Gastrocnemius medialis (tissue), 4 donors: ENCODE results near the gene PIGL. TPM values are rescaled to one million over a fixed set of nuclear protein-coding genes. Genes with fewer than 3 reads are reported as not detected.

ENCODE experiments used
- ATAC-seq, 2 donors: fragments of 150-250 bp; one replicate each; pipeline ENCODE4 v1.9.1; 2016
- DNase-seq, 2 donors: peaks; one replicate each; pipeline ENCODE4 v3.0.0-alpha.2; 2019
- H3K27ac ChIP-seq, 4 donors: fragments of 200-600 bp; sonication (generic); 1 replicate in 1 of 4; 2 replicates in 3 of 4; pipeline ENCODE4 v1.5.1; 2016 to 2018; ENCODE audit warnings: mild to moderate bottlenecking in 2 of 4, moderate library complexity in 1 of 4
- H3K27me3 ChIP-seq, 3 donors: fragments of 200-600 bp; sonication (generic) in 2 of 3; 1 replicate in 1 of 3; 2 replicates in 2 of 3; pipeline versions ENCODE4 v1.5.1 to v1.6.0; 2016 to 2019; ENCODE audit warnings: mild to moderate bottlenecking in 1 of 3, moderate library complexity in 1 of 3
- H3K36me3 ChIP-seq, 2 donors: fragments of 200-600 bp; sonication (generic) in 1 of 2; one replicate each; pipeline ENCODE4 v1.5.1; 2017 to 2018
- H3K4me1 ChIP-seq, 2 donors: fragments of 200-600 bp; sonication (generic) in 1 of 2; one replicate each; pipeline ENCODE4 v1.5.1; 2016 to 2017; ENCODE audit warnings: mild to moderate bottlenecking in 2 of 2
- H3K4me3 ChIP-seq, 4 donors: fragments of 200-600 bp; sonication (generic) in 3 of 4; 1 replicate in 1 of 4; 2 replicates in 3 of 4; pipeline ENCODE4 v1.5.1; 2016 to 2019; ENCODE audit warnings: mild to moderate bottlenecking in 2 of 4
- H3K9me3 ChIP-seq, 3 donors: fragments of 200-600 bp; sonication (generic) in 2 of 3; 1 replicate in 1 of 3; 2 replicates in 2 of 3; pipeline ENCODE4 v1.5.1; 2016 to 2019
- CTCF ChIP-seq, 5 experiments: fragments of 450-650 bp in 3 of 5; fragments of 200-600 bp in 2 of 5; sonication (generic) in 2 of 5; IDR thresholded peaks in 4 of 5; conservative IDR thresholded peaks in 1 of 5; 1 replicate in 4 of 5; 2 replicates in 1 of 5; pipeline ENCODE4 v1.5.1; 2016 to 2019; ENCODE audit warnings: antibody characterized with exemption in 5 of 5, mild to moderate bottlenecking in 3 of 5, moderate library complexity in 3 of 5
- POLR2A ChIP-seq, 2 donors: fragments of 450-650 bp; IDR thresholded peaks; one replicate each; pipeline ENCODE4 v1.6.1; 2017; ENCODE audit warnings: antibody characterized with exemption in 2 of 2, mild to moderate bottlenecking in 2 of 2, moderate library complexity in 2 of 2
- in situ Hi-C, 4 donors: fragments of 200-750 bp; cut with MboI; loops; one replicate each; pipeline versions ENCODE4 v1.15.0 to v1.8.0; 2017; ENCODE audit warnings: low sequenced_read_pairs in 4 of 4
- intact Hi-C: fragments of 100-400 bp; cut with DNase I; formaldehyde crosslinking; loops from one replicate; pipeline ENCODE4 v1.15.1; 2023; ENCODE audit warnings: low total_unique reads
- total RNA-seq, 4 donors: library from RNA; depleted of rRNA; stranded (reverse); fragments of >200 nt; gene quantifications; one replicate each; pipeline versions ENCODE4 v1.1.0 to v1.2.3, GENCODE V29; 2016

The PIGL gene
- total RNA-seq, 4 donors from 2014 or later = 6.2 to 7.4 (median 7.0) TPM

- TF ChIP-seq CTCF (IDR thresholded peaks at IDR 0.05 in 4 of 5, conservative IDR thresholded peaks at IDR 0.05 in 1 of 5) = no peak
- no peak for TF ChIP-seq POLR2A (IDR thresholded peaks at IDR 0.05)
- intact Hi-C loops (no loop called here), in situ Hi-C loops (no loop called here)
- Histone ChIP-seq H3K27me3 (no peaks in the 10 kb centered on the region), H3K36me3 (no peaks in the 10 kb centered on the region), H3K4me3 (no peak overlapping the region), H3K9me3 (no peaks in the 10 kb centered on the region), H3K27ac (no peak overlapping the region), H3K4me1 (no peaks in the 10 kb centered on the region)
- DNase-seq = no peak
- ATAC-seq = no peak
These were observed 22.9 kb downstream of the PIGL start for GRCh38 chr17:16239931-16240330.

GRCh38 chr17:16241906-16242399, 24.9 kb downstream of the PIGL start:
- DNase-seq (no peak), ATAC-seq (no peak)
- in situ Hi-C loops (no loop called here), intact Hi-C loops (no loop called here)
- Histone ChIP-seq H3K4me3 (no peak overlapping the region), H3K27me3 (no peaks in the 10 kb centered on the region), H3K4me1 (no peaks in the 10 kb centered on the region), H3K27ac (no peak overlapping the region), H3K9me3 (no peaks in the 10 kb centered on the region), H3K36me3 (no peaks in the 10 kb centered on the region)
- TF ChIP-seq POLR2A (IDR thresholded peaks at IDR 0.05) = no peak
- no peak for TF ChIP-seq CTCF (IDR thresholded peaks at IDR 0.05 in 4 of 5, conservative IDR thresholded peaks at IDR 0.05 in 1 of 5)

- in situ Hi-C loops = no loop called here
- no peak overlapping the region for H3K4me3 ChIP-seq
- H3K9me3 ChIP-seq = no peaks in the 10 kb centered on the region
- ATAC-seq = no peak
- H3K4me1 ChIP-seq = no peaks in the 10 kb centered on the region
- H3K27me3 ChIP-seq = no peaks in the 10 kb centered on the region
- H3K36me3 ChIP-seq = no peaks in the 10 kb centered on the region
- DNase-seq = no peak
- no peak overlapping the region for H3K27ac ChIP-seq
- intact Hi-C loops = no loop called here
- TF ChIP-seq CTCF (IDR thresholded peaks at IDR 0.05 in 4 of 5, conservative IDR thresholded peaks at IDR 0.05 in 1 of 5) = no peak
- no peak for TF ChIP-seq POLR2A (IDR thresholded peaks at IDR 0.05)
These were observed 26.4 kb downstream of the PIGL start for GRCh38 chr17:16243385-16243784.

GRCh38 chr17:16243801-16244567, 27.0 kb downstream of the PIGL start:
- no peaks in the 10 kb centered on the region for H3K9me3 ChIP-seq
- DNase-seq (no peak), ATAC-seq (no peak)
- TF ChIP-seq CTCF (IDR thresholded peaks at IDR 0.05 in 4 of 5, conservative IDR thresholded peaks at IDR 0.05 in 1 of 5) (no peak), POLR2A (IDR thresholded peaks at IDR 0.05) (no peak)
- no peaks in the 10 kb centered on the region for H3K27me3 ChIP-seq
- no peak overlapping the region for H3K27ac ChIP-seq
- in situ Hi-C loops (no loop called here), intact Hi-C loops (no loop called here)
- no peak overlapping the region for H3K4me3 ChIP-seq
- H3K36me3 ChIP-seq = no peaks in the 10 kb centered on the region
- H3K4me1 ChIP-seq = no peaks in the 10 kb centered on the region
